C4-2B (cell line): ENCODE measurements around the gene KCNH3.

Experiments used
- ZFX ChIP-seq: fragments of 450-650 bp; IDR thresholded peaks from 2 replicates; pipeline ENCODE4 v1.6.1; 2017
- TF ChIP-seq, protein P1 (sequence below): fragments of 450-650 bp; conservative IDR thresholded peaks from 2 replicates; pipeline ENCODE4 v1.5.1; 2017; ENCODE audit warnings: mild to moderate bottlenecking

DNA sequence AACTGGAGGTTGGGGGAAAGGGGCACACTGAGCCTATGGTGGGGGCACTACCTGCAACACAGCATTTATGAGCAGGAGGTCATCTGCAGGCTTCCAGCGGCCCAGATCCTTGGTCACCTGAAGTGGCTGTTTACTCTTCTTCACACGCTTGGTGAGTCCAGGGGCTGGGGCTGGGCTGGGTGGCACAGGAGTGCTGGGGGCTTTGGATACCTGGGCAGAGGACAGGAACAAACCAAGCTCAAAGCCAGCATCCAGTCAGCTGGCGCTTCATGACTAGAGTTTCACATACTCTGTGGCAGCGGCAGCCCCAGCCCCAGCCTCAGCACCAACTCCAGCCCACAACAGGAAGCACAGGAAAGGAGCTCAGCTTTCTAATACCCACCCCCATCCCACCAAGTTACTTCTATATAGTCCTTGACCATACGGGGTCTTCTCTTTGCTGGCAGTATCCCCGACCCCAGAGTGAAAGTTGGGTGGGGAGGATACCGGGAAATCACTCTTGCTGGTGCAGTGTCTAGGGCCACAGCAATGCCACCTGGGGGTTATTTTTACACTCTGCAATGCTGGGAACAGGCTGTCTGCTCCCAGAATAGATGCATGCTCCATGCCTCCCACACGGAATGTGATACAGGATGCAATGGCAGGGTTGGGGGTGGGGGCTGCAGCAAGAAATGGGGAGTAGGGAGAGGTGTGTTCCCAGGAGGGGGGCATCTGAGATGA, 26.0 kb downstream of the KCNH3 start:
- TF ChIP-seq, protein P1, sequence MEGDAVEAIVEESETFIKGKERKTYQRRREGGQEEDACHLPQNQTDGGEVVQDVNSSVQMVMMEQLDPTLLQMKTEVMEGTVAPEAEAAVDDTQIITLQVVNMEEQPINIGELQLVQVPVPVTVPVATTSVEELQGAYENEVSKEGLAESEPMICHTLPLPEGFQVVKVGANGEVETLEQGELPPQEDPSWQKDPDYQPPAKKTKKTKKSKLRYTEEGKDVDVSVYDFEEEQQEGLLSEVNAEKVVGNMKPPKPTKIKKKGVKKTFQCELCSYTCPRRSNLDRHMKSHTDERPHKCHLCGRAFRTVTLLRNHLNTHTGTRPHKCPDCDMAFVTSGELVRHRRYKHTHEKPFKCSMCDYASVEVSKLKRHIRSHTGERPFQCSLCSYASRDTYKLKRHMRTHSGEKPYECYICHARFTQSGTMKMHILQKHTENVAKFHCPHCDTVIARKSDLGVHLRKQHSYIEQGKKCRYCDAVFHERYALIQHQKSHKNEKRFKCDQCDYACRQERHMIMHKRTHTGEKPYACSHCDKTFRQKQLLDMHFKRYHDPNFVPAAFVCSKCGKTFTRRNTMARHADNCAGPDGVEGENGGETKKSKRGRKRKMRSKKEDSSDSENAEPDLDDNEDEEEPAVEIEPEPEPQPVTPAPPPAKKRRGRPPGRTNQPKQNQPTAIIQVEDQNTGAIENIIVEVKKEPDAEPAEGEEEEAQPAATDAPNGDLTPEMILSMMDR: no peak
- TF ChIP-seq ZFX: no peak
